HG02798 (cell line): Measurements from ENCODE around the gene ANKRD60.

Experiments used
- ATAC-seq: cut with Tn5 transposase; IDR thresholded peaks from one replicate; pipeline ENCODE4 v1.9.1; 2021; ENCODE audit warnings: mild to moderate bottlenecking; ENCODE audit not compliant: unreplicated experiment, poor library complexity

Gene ANKRD60

GRCh38 chr20:58228484-58229197, at the start of gene ANKRD60:
Gene ANKRD60 (minus strand): TSS chr20:58228653. CDS start chr20:58228653, 0 bp downstream.
- ATAC-seq: no peak

- no peak for ATAC-seq
Measured at GRCh38 chr20:58277578-58278472, 49.4 kb upstream of the ANKRD60 start.

GRCh38 chr20:58277107-58277506, 48.7 kb upstream of the ANKRD60 start:
- ATAC-seq: no peak

- no peak for ATAC-seq
Measured at GRCh38 chr20:58274384-58274783, 45.9 kb upstream of the ANKRD60 start.

GRCh38 chr20:58271606-58272351, 43.3 kb upstream of the ANKRD60 start:
- no peak for ATAC-seq

- ATAC-seq: no peak
Measured at GRCh38 chr20:58268936-58269619, 40.6 kb upstream of the ANKRD60 start.

GRCh38 chr20:58268421-58268821, 40.0 kb upstream of the ANKRD60 start:
- ATAC-seq: no peak

- ATAC-seq: no peak
Measured at GRCh38 chr20:58267389-58268215, 39.1 kb upstream of the ANKRD60 start.

- no peak for ATAC-seq
Measured at GRCh38 chr20:58264271-58264670, 35.8 kb upstream of the ANKRD60 start.

GRCh38 chr20:58261660-58262059, 33.2 kb upstream of the ANKRD60 start:
- ATAC-seq: no peak

GRCh38 chr20:58260006-58260405, 31.6 kb upstream of the ANKRD60 start:
- no peak for ATAC-seq

GRCh38 chr20:58256842-58257241, 28.4 kb upstream of the ANKRD60 start:
- ATAC-seq: no peak

- no peak for ATAC-seq
Measured at GRCh38 chr20:58256307-58256706, 27.9 kb upstream of the ANKRD60 start.

GRCh38 chr20:58254890-58255289, 26.4 kb upstream of the ANKRD60 start:
- ATAC-seq: no peak

- no peak for ATAC-seq
Measured at GRCh38 chr20:58251979-58252591, 23.6 kb upstream of the ANKRD60 start.

GRCh38 chr20:58251348-58251978, 23.0 kb upstream of the ANKRD60 start:
- no peak for ATAC-seq

GRCh38 chr20:58246346-58246745, 17.9 kb upstream of the ANKRD60 start:
- no peak for ATAC-seq

- ATAC-seq: no peak
Measured at GRCh38 chr20:58245931-58246330, 17.5 kb upstream of the ANKRD60 start.
